MM.1S (cell line): Measurements from ENCODE around the gene SHFL.

Source experiments
- DNase-seq: peaks from one replicate; pipeline ENCODE4 v3.0.0-alpha.2; 2015
- H2AFZ ChIP-seq: fragments of 300-600 bp; sonication (generic); 2 replicates; pipeline ENCODE4 v1.6.0; 2016; ENCODE audit warnings: antibody characterized with exemption, low read length
- H3F3A ChIP-seq: fragments of 300-600 bp; sonication (generic); 2 replicates; pipeline ENCODE4 v1.6.1; 2016; ENCODE audit warnings: mild to moderate bottlenecking, antibody characterized with exemption, low read length, moderate library complexity, mixed read lengths; ENCODE audit not compliant: insufficient read depth
- H3K27ac ChIP-seq: fragments of 300-600 bp; sonication (generic); 2 replicates; pipeline ENCODE4 v1.5.1; 2016; ENCODE audit warnings: mild to moderate bottlenecking, low read length
- H3K27me3 ChIP-seq: fragments of 300-600 bp; sonication (generic); replicated peaks from 2 replicates; pipeline ENCODE4 v1.6.0; 2016; ENCODE audit warnings: low read length; ENCODE audit not compliant: insufficient read depth
- H3K36me3 ChIP-seq: fragments of 300-600 bp; sonication (generic); replicated peaks from 2 replicates; pipeline ENCODE4 v1.6.1; 2016; ENCODE audit warnings: mild to moderate bottlenecking, low read length, mixed read lengths; ENCODE audit not compliant: insufficient read depth
- H3K4me1 ChIP-seq: fragments of 300-600 bp; sonication (generic); 2 replicates; pipeline ENCODE4 v1.6.1; 2016; ENCODE audit warnings: low read length, mixed read lengths
- H3K4me2 ChIP-seq: fragments of 300-600 bp; sonication (generic); 2 replicates; pipeline ENCODE4 v1.6.0; 2016; ENCODE audit warnings: low read depth, low read length
- H3K4me3 ChIP-seq: fragments of 300-600 bp; sonication (generic); 2 replicates; pipeline ENCODE4 v1.5.1; 2016; ENCODE audit warnings: low read length, mixed read lengths
- H3K79me2 ChIP-seq: fragments of 300-600 bp; sonication (generic); 2 replicates; pipeline ENCODE4 v1.6.1; 2016; ENCODE audit warnings: mixed run types, low read length, mixed read lengths
- H3K9ac ChIP-seq: fragments of 300-600 bp; sonication (generic); 2 replicates; pipeline ENCODE4 v1.6.1; 2016; ENCODE audit warnings: low read length, mixed read lengths
- H3K9me2 ChIP-seq: fragments of 300-600 bp; sonication (generic); replicated peaks from 2 replicates; pipeline ENCODE4 v1.6.1; 2016; ENCODE audit warnings: mild to moderate bottlenecking, low read length, mixed read lengths; ENCODE audit not compliant: insufficient read depth
- H3K9me3 ChIP-seq: fragments of 300-600 bp; sonication (generic); replicated peaks from 2 replicates; pipeline ENCODE4 v1.6.1; 2016; ENCODE audit warnings: mild to moderate bottlenecking, low read length, mixed read lengths; ENCODE audit not compliant: insufficient read depth
- H4K20me1 ChIP-seq: fragments of 300-600 bp; sonication (generic); 2 replicates; pipeline ENCODE4 v1.6.1; 2016; ENCODE audit warnings: mild to moderate bottlenecking, low read length, moderate library complexity, mixed read lengths; ENCODE audit not compliant: insufficient read depth
- EZH2 ChIP-seq: fragments of 300-600 bp; sonication (generic); optimal IDR thresholded peaks from 2 replicates; pipeline ENCODE3; 2017; ENCODE audit warnings: low read depth, mild to moderate bottlenecking, antibody characterized with exemption, low read length, mixed read lengths
- EZH2phosphoT487 ChIP-seq: fragments of 300-600 bp; sonication (generic); IDR thresholded peaks from 2 replicates; pipeline ENCODE4 v1.6.1; 2018; ENCODE audit warnings: antibody characterized with exemption, low read length
- TF ChIP-seq, protein P1 (sequence below): fragments of 300-600 bp; sonication (generic); IDR thresholded peaks from 2 replicates; pipeline ENCODE4 v1.5.1; 2016; ENCODE audit warnings: antibody characterized with exemption, low read length, mixed read lengths

SHFL gene

DNA sequence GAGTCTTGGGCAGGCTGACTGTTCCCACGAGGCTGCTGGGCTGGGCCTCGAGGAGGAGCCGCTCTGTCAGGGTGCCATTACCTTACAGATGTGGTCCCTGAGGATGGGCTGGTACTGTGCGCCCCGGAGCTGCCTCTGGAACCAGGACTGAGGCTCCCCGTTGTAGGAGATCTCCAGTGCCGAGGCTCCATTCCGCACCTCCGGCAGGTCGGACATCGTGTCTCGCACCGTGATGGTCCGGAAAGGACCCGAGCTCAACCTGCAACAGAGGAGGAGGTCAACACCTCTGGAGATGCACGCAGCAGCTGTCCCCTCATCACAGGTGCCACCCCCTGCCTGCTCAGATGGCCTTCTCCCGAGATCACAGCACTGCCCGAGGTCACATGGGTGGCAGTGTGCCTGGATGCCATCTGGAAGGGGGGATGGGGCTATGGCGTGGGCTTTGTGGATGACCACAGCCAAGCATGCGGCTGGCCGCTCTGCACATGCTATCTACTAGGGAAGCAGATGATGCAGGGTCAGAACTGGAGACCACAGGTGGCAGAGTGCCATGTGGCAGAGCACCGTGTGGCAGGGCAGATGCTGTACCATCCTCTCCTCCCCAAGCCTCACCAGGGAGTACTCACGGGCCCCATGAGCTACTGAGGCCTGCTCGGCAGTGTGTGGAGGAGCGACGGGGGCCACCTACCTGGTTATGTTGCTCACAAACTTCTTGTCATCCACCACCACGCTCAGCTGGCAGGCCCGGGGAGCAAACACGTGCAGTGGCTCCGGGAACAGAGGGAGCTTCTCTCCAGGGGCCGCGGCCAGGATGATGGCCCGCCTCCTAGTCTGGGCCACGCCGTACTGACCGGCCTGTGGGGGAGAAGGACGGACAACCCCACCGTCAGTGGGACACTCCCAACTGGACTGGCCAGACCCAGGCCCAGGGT, 51.9 kb downstream of the SHFL start:
- Histone ChIP-seq H3K4me1 (no peaks in the 10 kb centered on the region), H3K36me3 (peaks cover 11% of the 10 kb centered on the region), H3K4me2 (no peak overlapping the region), H3K27me3 (no peaks in the 10 kb centered on the region), H3K27ac (no peak overlapping the region), H2AFZ (no peak overlapping the region), H3K79me2 (peaks cover 17% of the 10 kb centered on the region), H3K9me3 (no peaks in the 10 kb centered on the region), H3K9me2 (no peaks in the 10 kb centered on the region), H3K9ac (no peak overlapping the region), H3F3A (no peaks in the 10 kb centered on the region), H4K20me1 (no peaks in the 10 kb centered on the region), H3K4me3 (no peak overlapping the region)
- DNase-seq: no peak
- no peak for TF ChIP-seq EZH2
- TF ChIP-seq, protein P1, sequence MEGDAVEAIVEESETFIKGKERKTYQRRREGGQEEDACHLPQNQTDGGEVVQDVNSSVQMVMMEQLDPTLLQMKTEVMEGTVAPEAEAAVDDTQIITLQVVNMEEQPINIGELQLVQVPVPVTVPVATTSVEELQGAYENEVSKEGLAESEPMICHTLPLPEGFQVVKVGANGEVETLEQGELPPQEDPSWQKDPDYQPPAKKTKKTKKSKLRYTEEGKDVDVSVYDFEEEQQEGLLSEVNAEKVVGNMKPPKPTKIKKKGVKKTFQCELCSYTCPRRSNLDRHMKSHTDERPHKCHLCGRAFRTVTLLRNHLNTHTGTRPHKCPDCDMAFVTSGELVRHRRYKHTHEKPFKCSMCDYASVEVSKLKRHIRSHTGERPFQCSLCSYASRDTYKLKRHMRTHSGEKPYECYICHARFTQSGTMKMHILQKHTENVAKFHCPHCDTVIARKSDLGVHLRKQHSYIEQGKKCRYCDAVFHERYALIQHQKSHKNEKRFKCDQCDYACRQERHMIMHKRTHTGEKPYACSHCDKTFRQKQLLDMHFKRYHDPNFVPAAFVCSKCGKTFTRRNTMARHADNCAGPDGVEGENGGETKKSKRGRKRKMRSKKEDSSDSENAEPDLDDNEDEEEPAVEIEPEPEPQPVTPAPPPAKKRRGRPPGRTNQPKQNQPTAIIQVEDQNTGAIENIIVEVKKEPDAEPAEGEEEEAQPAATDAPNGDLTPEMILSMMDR: no peak
- no peak for TF ChIP-seq EZH2phosphoT487

DNA sequence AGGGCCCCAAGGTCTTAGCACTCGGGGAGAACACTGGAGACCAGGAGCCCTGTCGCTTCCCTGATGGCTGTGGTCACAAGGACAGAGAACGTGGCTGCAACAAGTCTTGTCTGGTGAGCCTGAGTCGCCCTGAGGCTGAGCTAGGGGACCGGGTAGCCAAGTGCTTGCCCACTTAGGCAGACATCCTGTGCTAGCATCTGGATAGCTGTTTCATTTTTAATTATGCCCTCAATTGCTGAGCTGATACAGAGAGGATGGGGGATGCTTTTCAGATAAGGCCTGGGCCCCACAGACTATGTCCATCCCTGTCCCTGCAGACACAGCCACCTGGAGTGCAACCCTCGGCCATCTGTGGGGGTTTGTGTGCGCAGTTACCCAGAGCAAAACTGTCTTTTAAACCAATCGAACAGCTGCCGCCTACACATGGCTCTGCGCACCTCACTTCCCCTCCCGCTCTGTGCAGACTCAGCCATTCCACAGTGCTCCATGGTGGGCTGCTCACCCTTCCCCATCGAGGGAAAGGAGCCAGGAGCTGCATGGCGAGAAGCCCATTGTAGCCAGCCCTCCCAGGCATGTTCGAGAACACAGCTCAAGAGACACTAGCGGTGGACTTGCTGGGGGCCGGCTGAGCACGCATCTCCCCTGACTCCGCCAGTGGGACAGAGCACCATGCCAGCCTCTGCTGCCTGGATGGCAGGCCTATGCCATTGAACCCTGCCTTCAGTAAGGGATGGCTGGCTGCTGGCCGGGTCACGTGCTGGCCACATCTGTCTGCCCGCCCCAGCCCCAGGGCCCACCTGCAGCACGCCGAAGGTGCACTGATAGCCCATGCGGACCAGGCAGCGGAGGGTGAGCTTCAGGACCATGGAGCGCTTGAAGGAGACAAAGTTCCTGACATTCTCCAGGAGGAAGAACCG, 53.0 kb downstream of the SHFL start:
- H3F3A ChIP-seq: no peaks in the 10 kb centered on the region
- no peak overlapping the region for H3K4me3 ChIP-seq
- no peaks in the 10 kb centered on the region for H3K4me1 ChIP-seq
- H3K36me3 ChIP-seq: peaks cover 17% of the 10 kb centered on the region
- no peak overlapping the region for H3K9ac ChIP-seq
- H4K20me1 ChIP-seq: no peaks in the 10 kb centered on the region
- no peaks in the 10 kb centered on the region for H3K9me2 ChIP-seq
- TF ChIP-seq EZH2: no peak
- no peak for TF ChIP-seq EZH2phosphoT487
- TF ChIP-seq, protein P1: no peak
- no peak for DNase-seq
- no peak overlapping the region for H3K4me2 ChIP-seq
- no peaks in the 10 kb centered on the region for H3K9me3 ChIP-seq
- H2AFZ ChIP-seq: no peak overlapping the region
- no peak overlapping the region for H3K27ac ChIP-seq
- no peaks in the 10 kb centered on the region for H3K27me3 ChIP-seq
- peaks cover 24% of the 10 kb centered on the region for H3K79me2 ChIP-seq

DNA sequence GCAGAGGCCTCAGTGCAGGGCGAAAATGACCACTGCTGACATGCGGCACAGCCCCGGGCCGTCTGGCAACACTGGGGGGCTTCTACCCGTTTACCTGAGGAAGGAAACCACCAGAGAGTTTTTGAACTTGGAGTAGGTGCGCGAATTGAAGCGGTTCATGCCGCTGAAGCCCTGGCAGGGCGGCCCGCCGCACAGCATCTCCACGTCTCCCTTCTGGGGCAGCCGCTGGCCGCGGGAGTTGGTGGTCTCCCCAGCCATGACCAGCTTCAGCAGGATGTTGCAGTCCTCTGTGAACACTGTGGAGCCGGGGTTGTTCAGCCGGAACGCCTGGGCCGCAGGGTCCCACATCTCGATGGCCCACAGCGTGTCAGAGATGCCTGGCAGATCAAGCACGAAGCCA, 53.8 kb downstream of the SHFL start:
- Histone ChIP-seq H2AFZ (no peak overlapping the region), H3K36me3 (peaks cover 17% of the 10 kb centered on the region), H3K9me2 (no peaks in the 10 kb centered on the region), H3K27ac (no peak overlapping the region), H4K20me1 (no peaks in the 10 kb centered on the region), H3K4me1 (no peaks in the 10 kb centered on the region), H3K4me2 (no peak overlapping the region), H3K9me3 (no peaks in the 10 kb centered on the region), H3K27me3 (no peaks in the 10 kb centered on the region), H3K79me2 (peaks cover 27% of the 10 kb centered on the region), H3K9ac (no peak overlapping the region), H3K4me3 (no peak overlapping the region), H3F3A (no peaks in the 10 kb centered on the region)
- TF ChIP-seq EZH2phosphoT487: no peak
- no peak for DNase-seq
